GM18861 (cell line): Measurements from ENCODE around the gene ITPR2.
"Not testable (repeated sequence)": the region's sequence is repeated elsewhere in the genome, so short reads cannot be mapped to it uniquely, and the experiment has no call there.

ENCODE experiments used
- ATAC-seq: cut with Tn5 transposase; IDR thresholded peaks from one replicate; pipeline ENCODE4 v1.9.1; 2021; ENCODE audit not compliant: unreplicated experiment

Gene ITPR2

GRCh38 chr12:26851031-26851809, 18.2 kb upstream of the ITPR2 start:
- ATAC-seq = no peak

GRCh38 chr12:26848156-26848825, 15.3 kb upstream of the ITPR2 start:
- ATAC-seq = no peak

GRCh38 chr12:26847431-26847830, 14.4 kb upstream of the ITPR2 start:
- no peak for ATAC-seq

DNA sequence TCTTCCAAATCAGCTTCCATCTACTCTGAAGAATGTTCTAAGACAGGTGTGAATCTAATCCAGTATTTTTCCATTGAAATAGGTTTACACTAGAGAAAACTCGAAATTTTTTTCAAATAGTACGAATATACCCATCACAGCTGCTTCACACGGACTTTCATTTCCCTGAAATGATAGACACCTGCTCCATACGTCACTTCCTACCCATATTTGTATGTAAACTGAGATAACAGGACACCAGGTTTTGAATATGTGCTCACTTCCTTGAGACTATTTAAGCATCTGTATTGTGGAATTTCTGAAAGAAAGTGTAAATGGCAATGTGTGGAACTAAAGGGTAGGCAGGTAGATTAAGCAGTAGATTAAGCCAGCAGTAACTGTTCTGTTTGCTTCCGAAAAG, 13.4 kb upstream of the ITPR2 start:
- no peak for ATAC-seq

DNA sequence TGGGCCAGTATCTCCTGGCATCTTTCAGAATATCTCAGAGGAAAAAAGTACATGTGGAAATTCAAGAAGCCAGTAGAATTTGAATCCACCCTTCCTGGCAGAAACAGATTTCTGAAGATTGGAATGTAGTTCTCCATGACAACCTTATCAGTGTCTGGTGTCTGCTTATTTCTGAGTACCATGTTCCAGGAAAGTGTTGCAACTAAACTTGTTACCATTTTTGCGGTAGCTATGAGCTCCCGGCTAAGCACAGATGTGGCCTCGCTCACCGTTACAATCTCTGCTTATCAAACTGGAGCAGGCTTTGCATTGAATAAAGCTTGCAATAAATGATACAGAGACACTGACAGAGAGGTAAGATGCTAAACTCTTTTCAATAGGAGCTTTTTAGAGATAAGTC, 13.0 kb upstream of the ITPR2 start:
- no peak for ATAC-seq

- ATAC-seq = no peak
Observed at GRCh38 chr12:26845057-26845666, 12.2 kb upstream of the ITPR2 start.

DNA sequence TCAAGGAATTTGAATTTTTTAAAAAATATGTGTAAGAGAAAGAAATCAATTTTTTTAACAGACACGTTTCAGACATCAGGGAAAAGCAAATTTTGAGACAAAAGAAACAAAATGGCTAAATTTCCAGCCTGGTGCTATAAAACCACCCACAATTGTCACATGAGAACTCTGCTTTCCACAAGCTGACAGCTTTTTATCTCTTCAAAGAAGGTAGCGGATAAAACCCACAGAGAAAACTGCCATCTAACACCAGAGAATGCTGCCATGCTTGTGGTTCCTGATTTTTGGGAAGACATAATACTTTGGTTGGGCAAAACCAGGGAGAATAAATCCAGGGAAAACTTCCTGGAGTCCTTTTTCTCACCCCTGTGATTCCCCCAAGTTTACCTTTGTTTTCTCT, 10.3 kb upstream of the ITPR2 start:
- no peak for ATAC-seq

- ATAC-seq = no peak
Observed at GRCh38 chr12:26841085-26841484, 8.1 kb upstream of the ITPR2 start.

GRCh38 chr12:26839512-26839911, 6.5 kb upstream of the ITPR2 start:
- ATAC-seq = no peak

GRCh38 chr12:26838888-26839416, 6.0 kb upstream of the ITPR2 start:
- ATAC-seq = no peak

DNA sequence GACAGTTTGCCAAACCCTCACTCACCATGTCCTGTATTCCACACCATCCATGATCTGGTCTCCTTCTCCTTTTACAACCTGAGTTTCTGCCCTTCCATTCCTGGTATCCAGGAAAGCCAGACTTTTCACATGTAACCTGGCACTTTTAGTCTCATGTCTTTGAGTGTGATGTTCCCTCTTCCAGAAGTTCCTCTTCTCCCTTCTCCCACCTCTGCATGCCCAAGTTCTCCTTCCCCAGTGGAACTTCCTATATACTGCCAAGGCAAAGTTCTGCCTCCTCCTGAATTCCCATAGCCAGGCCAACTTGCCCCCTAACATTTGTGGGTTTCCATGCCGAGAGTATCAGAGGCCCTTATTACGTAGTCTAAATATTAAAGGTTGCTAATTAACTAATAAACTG, 3.2 kb upstream of the ITPR2 start:
- ATAC-seq = no peak

DNA sequence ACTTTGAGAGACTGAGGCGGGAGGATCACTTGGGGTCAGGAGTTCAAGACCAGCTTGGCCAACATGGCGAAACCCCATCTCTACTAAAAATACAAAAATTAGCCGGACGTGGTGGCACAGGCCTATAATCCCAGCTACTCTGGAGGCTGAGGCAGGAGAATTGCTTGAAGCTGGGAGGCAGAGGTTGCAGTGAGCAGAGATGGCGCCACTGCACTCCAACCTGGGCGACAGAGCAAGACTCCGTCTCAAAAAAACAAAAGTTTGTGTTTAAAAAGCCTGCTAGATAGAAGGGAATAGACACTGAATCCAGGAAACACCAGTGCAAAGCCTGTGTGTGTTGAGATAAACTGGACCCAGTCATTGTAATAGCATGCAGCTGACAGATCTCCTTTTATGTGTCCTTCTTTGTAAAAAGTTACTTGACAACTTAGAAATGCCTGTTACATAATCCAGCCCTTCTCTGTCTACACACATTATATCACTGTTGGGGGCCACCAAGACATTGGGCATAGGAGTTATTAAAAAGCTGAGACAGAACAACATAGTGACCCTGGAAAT, 1.6 kb upstream of the ITPR2 start:
- ATAC-seq = not testable (repeated sequence)

GRCh38 chr12:26833743-26834490, 923 bp upstream of the ITPR2 start:
- ATAC-seq = no peak

GRCh38 chr12:26831951-26832821, 808 bp downstream of the ITPR2 start:
- peak; percentile 46 for ATAC-seq

DNA sequence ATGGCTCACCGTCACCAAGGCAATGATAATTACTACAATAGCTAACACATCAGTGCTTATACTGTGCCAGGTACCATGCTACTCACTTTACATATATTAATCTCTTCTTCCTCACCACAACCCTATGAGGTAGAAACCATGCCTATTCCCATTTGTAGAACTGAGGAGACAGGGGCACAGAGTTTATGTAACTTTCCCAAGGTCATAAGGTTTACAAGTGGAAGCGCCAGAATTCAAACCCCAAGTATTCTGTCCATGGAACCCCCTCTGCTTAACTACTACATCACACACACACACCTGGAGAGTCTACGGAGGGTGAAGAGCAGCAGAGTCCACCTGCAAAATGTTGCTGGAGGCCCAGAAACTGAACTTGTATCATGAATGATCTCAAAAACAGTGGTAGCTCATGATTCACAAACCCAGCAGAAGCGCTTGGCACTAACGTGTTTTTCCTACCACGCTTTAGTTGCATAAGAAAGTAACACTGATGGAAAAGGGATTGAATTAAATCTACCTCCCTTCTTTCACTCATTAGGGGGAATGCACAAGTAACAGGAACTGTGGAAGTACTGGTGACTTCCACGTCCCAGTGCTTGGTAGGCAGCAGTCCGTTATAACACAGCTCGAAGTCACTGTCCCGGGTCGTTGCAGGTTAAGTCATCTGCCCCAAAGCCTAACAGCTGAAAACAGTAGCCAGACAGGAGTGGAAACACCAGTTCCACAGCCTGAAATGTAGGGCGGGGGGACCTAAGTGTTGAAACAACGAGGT, 2.0 kb downstream of the ITPR2 start:
- ATAC-seq = no peak

DNA sequence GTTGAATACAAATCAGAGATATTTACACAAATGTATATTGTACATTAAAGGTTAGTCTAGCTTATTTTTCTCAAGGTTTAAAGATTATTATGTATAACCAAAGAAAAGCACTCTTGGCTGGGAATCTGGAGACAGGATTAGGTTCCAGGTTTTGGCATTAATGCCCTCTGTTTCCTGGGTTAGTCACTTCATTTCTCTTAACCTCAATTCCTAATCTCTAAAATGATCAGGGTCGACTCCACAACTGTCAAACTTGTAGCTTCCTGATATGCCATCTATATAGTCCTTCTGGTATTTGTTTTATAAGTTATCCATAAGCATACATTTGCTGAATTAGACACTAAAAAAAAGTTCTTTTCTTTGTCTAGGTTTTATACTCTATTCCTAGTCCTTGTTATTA, 2.6 kb downstream of the ITPR2 start:
- no peak for ATAC-seq

DNA sequence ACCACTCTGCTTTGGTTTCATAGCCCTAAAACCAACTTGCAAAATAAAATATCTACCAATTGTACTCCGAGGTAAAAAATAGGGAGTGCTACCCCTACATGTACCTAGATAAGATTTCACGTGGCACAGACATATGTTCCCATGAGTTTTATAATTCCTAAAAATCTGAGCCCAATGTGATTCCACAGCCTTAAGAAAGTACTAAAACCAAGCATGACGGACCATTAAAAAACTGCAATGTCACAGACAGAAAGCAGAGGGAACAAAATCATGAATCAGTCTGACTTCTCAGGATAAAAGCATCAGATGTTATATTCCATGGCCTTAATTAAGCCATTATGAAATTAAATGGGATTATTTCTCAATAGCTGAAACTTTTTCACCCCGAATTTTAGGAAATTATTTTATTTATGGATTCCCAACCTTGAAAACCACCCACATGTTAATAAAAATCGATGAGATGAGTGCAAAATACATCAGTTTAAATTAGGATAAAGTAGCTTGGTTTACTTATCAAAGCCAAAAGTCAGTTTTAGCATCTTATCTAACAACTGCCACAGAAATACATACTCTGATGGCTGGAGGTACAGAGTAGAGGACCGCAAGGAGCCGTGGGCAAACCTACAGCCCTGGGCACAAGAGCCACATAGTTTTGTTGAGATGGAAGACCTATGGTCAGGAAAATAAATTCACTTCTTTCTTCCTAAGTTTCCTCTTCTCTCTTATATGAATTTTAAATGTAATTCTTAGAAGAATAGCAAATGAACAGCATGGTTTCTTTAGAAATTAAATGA, 4.5 kb downstream of the ITPR2 start:
- no peak for ATAC-seq

- no peak for ATAC-seq
Observed at GRCh38 chr12:26826437-26826836, 6.6 kb downstream of the ITPR2 start.
